SK-N-SH (cell line): ENCODE data around the gene KNSTRN.

Source experiments
- CTCF ChIP-seq: fragments of 200-600 bp; sonication (generic); IDR thresholded peaks from 2 replicates; pipeline ENCODE4 v1.6.1; 2017; ENCODE audit warnings: antibody characterized with exemption, mild to moderate bottlenecking, moderate library complexity
- ELF1 ChIP-seq: IDR thresholded peaks from 2 replicates; pipeline ENCODE4 v1.4.0; 2012
- EP300 ChIP-seq, 2 experiments: IDR thresholded peaks; 2 replicates each; pipeline versions ENCODE4 v1.4.0 to v1.6.1; 2012; ENCODE audit warnings: borderline replicate concordance in 1 of 2, low read depth in 1 of 2, low read length in 1 of 2
- EZH2phosphoT487 ChIP-seq: fragments of 200-600 bp; sonication (generic); IDR thresholded peaks from 2 replicates; pipeline ENCODE4 v1.6.1; 2017; ENCODE audit warnings: low read depth, mixed run types, mild to moderate bottlenecking, antibody characterized with exemption, moderate library complexity, borderline replicate concordance
- GABPA ChIP-seq: IDR thresholded peaks from 2 replicates; pipeline ENCODE4 v1.4.0; 2012; ENCODE audit warnings: low read depth, mild to moderate bottlenecking
- MXI1 ChIP-seq: IDR thresholded peaks from 2 replicates; pipeline ENCODE4 v1.6.1; 2012; ENCODE audit warnings: mild to moderate bottlenecking, low read depth, low read length, improper control_type of control experiment
- RAD21 ChIP-seq: IDR thresholded peaks from 2 replicates; pipeline ENCODE4 v1.6.1; 2012; ENCODE audit warnings: mild to moderate bottlenecking, low read length
- REST ChIP-seq: IDR thresholded peaks from 2 replicates; pipeline ENCODE4 v1.6.1; 2012; ENCODE audit warnings: mild to moderate bottlenecking, low read depth, low read length, moderate library complexity
- RFX5 ChIP-seq: IDR thresholded peaks from 2 replicates; pipeline ENCODE4 v1.6.1; 2012; ENCODE audit warnings: mild to moderate bottlenecking, improper control_type of control experiment, low read length
- SIN3A ChIP-seq: IDR thresholded peaks from 2 replicates; pipeline ENCODE4 v1.6.1; 2012; ENCODE audit warnings: low read depth, mild to moderate bottlenecking, low read length, moderate library complexity, borderline replicate concordance
- TAF1 ChIP-seq: IDR thresholded peaks from 2 replicates; pipeline ENCODE4 v1.6.1; 2012; ENCODE audit warnings: low read depth, mild to moderate bottlenecking, low read length, moderate library complexity, borderline replicate concordance
- YY1 ChIP-seq: IDR thresholded peaks from 2 replicates; pipeline ENCODE4 v1.4.0; 2012; ENCODE audit warnings: low read depth, mild to moderate bottlenecking

- TF ChIP-seq EP300 (IDR thresholded peaks at IDR 0.05; ENCODE audit: borderline replicate concordance in 1 of 2, low read depth in 1 of 2, low read length in 1 of 2) (no peak), CTCF (no peak), RAD21 (no peak), RFX5 (no peak), YY1 (no peak), TAF1 (no peak), MXI1 (no peak), EZH2phosphoT487 (no peak), ELF1 (no peak), REST (no peak), GABPA (no peak), SIN3A (no peak)
Measured at GRCh38 chr15:40381818-40382529, 547 bp upstream of the KNSTRN start.
